Middle frontal gyrus (tissue), 1 donor: ENCODE results near the gene MBLAC1.

Experiments used
- DNase-seq: peaks from one replicate; pipeline ENCODE4 v3.0.0-alpha.2; 2015; ENCODE audit warnings: low spot score; ENCODE audit errors: extremely low spot score

The MBLAC1 gene

GRCh38 chr7:100095704-100096103, 31.1 kb upstream of the MBLAC1 start:
- no peak for DNase-seq

- DNase-seq, result no peak
Observed at GRCh38 chr7:100098913-100099312, 27.9 kb upstream of the MBLAC1 start.

GRCh38 chr7:100099452-100099851, 27.3 kb upstream of the MBLAC1 start:
- DNase-seq, result no peak

- peak; percentile 93 for DNase-seq
Observed at GRCh38 chr7:100100420-100101015, 26.2 kb upstream of the MBLAC1 start.

GRCh38 chr7:100101016-100101862, 25.5 kb upstream of the MBLAC1 start, which contains the start of the genes AP4M1 and MCM7:
TSS of gene AP4M1 (plus strand) at chr7:100101643. CDS start at chr7:100101715, 72 bp downstream.
TSS of gene MCM7 (minus strand) at chr7:100101397. CDS start at chr7:100101294, 103 bp downstream.
- DNase-seq, result peak; percentile 99

- DNase-seq, result no peak
Observed at GRCh38 chr7:100102950-100103840, 23.6 kb upstream of the MBLAC1 start.

GRCh38 chr7:100105534-100105933, 21.2 kb upstream of the MBLAC1 start:
- DNase-seq, result no peak

GRCh38 chr7:100106633-100107032, 20.1 kb upstream of the MBLAC1 start:
- no peak for DNase-seq

GRCh38 chr7:100107125-100107737, 19.5 kb upstream of the MBLAC1 start:
- no peak for DNase-seq

GRCh38 chr7:100107890-100108289, 18.9 kb upstream of the MBLAC1 start:
- DNase-seq, result no peak

- DNase-seq, result no peak
Observed at GRCh38 chr7:100109521-100110163, 17.1 kb upstream of the MBLAC1 start.

GRCh38 chr7:100111156-100111555, 15.6 kb upstream of the MBLAC1 start:
- DNase-seq, result no peak

- DNase-seq, result no peak
Observed at GRCh38 chr7:100111914-100112313, 14.9 kb upstream of the MBLAC1 start.

GRCh38 chr7:100115026-100115425, 11.7 kb upstream of the MBLAC1 start:
- DNase-seq, result no peak

- no peak for DNase-seq
Observed at GRCh38 chr7:100118388-100119071, 8.2 kb upstream of the MBLAC1 start.

- peak; percentile 86 for DNase-seq
Observed at GRCh38 chr7:100119072-100119969, 7.4 kb upstream of the MBLAC1 start, which contains the start of the genes CNPY4 and TAF6. TSS of gene CNPY4 (plus strand) at chr7:100119634. CDS start at chr7:100119745, 111 bp downstream. TSS of gene TAF6 (minus strand) at chr7:100119358. CDS start at chr7:100114209, 5,149 bp downstream.

GRCh38 chr7:100119970-100120732, 6.6 kb upstream of the MBLAC1 start:
- DNase-seq, result peak; percentile 54

- no peak for DNase-seq
Observed at GRCh38 chr7:100120733-100121036, 6.1 kb upstream of the MBLAC1 start.
